Gastroesophageal sphincter (tissue), 4 donors: Measurements from ENCODE around the gene ESRRA. TPM values are rescaled to one million over a fixed set of nuclear protein-coding genes. Genes with fewer than 3 reads are reported as not detected.

Source experiments
- ATAC-seq: fragments of 150-250 bp; one replicate; pipeline ENCODE4 v1.9.1; 2016; ENCODE audit warnings: mild to moderate bottlenecking, moderate library complexity
- H3K27ac ChIP-seq, 4 donors: fragments of 200-600 bp; sonication (generic) in 3 of 4; 1 replicate in 3 of 4; 2 replicates in 1 of 4; pipeline ENCODE4 v1.5.1; 2016 to 2019
- H3K27me3 ChIP-seq: fragments of 200-600 bp; sonication (generic); one replicate; pipeline ENCODE4 v1.5.1; 2019
- H3K36me3 ChIP-seq, 2 donors: fragments of 200-600 bp; sonication (generic); one replicate each; pipeline ENCODE4 v1.5.1; 2019; ENCODE audit warnings: control low read depth in 1 of 2
- H3K4me1 ChIP-seq, 3 donors: fragments of 200-600 bp; sonication (generic); 1 replicate in 2 of 3; 2 replicates in 1 of 3; pipeline ENCODE4 v1.5.1; 2016 to 2019; ENCODE audit warnings: control low read depth in 2 of 3
- H3K4me3 ChIP-seq, 2 donors: fragments of 200-600 bp; sonication (generic); one replicate each; pipeline ENCODE4 v1.5.1; 2019; ENCODE audit warnings: mild to moderate bottlenecking in 1 of 2, moderate library complexity in 1 of 2
- H3K9me3 ChIP-seq, 3 donors: fragments of 200-600 bp; sonication (generic); one replicate each; pipeline ENCODE4 v1.5.1; 2017 to 2019; ENCODE audit warnings: control low read depth in 2 of 3
- EP300 ChIP-seq: sonication (generic); formaldehyde crosslinking; IDR thresholded peaks from one replicate; pipeline ENCODE4 v1.6.1; 2017; ENCODE audit warnings: antibody characterized with exemption, mild to moderate bottlenecking
- POLR2A ChIP-seq, 2 donors: fragments of 450-650 bp; IDR thresholded peaks; one replicate each; pipeline ENCODE4 v1.6.1; 2017; ENCODE audit warnings: antibody characterized with exemption in 2 of 2, mild to moderate bottlenecking in 2 of 2, moderate library complexity in 1 of 2
- POLR2AphosphoS5 ChIP-seq: sonication (generic); formaldehyde crosslinking; IDR thresholded peaks from one replicate; pipeline ENCODE4 v1.6.1; 2017; ENCODE audit warnings: antibody characterized with exemption
- WGBS, 2 donors: methylation state at CpG; one replicate each; pipeline ENCODE4 v1.1.5; 2018; ENCODE audit warnings: low coverage in 1 of 2; 5-methylcytosine and 5-hydroxymethylcytosine counted together
- total RNA-seq, 4 donors: library from RNA; depleted of rRNA; stranded (reverse); fragments of >200 nt; gene quantifications; one replicate each; pipeline ENCODE4 v1.1.0, GENCODE V29; 2016
- TF ChIP-seq, protein P1 (sequence below), 4 experiments: fragments of 200-600 bp in 2 of 4; fragments of 450-650 bp in 2 of 4; sonication (generic) in 1 of 4; IDR thresholded peaks; one replicate each; pipeline ENCODE4 v1.5.1; 2017 to 2019; ENCODE audit warnings: antibody characterized with exemption in 4 of 4, mild to moderate bottlenecking in 2 of 4, moderate library complexity in 2 of 4

Gene ESRRA
- total RNA-seq, 4 donors from 2014 or later = 39.8 to 77.1 (median 71.2) TPM

DNA sequence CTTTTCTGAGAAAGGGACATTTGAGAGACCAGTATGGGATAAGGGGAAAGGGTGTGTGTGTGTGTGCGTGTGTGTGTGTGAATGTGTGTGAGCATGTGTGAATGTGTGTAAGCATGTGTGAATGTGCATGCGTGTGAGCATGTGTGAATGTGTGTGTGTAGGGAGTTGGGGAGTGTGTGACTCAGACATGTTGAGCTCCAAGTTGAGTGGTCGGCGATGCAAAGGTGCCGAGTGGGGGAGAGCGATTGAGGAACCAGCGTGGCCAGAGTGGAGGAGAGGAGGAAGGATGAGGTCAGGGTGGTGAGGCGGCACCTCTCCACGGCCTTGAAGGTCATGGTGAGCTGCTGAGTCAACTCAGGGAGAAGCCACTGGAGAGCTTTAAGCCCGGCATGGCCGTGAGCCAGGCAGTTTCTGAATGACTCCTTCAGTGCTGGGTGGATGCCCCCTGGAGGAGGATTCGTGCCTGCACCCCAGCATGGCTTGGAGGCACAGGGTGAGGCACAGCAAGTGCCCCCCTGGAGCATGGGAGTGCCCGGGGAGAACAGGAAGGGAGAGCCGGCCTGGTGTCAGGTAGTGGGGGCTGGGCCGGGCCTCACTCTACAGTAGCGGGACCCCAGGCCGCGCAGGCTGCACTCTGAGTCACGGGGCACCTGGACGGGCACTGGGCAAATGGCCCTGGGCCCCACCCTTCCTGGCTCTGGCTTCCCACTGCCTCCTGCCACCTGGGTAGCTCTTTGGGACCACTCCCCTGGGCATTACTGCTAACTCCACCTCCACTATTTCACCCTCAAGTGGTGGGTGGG is 26.4 kb downstream of the ESRRA start:
- H3K4me1 ChIP-seq = peaks cover 0 to 7% (median 0%) of the 10 kb centered on the region in 3 donors
- H3K27ac ChIP-seq = no peak overlapping the region
- peak; percentile 55 for ATAC-seq
- H3K27me3 ChIP-seq = peaks cover 3% of the 10 kb centered on the region
- no peak overlapping the region for H3K4me3 ChIP-seq
- 43 to 72% methylated on average over 6 to 10 of the region's 20 CpGs for WGBS, 2 donors
- no peaks in the 10 kb centered on the region for H3K36me3 ChIP-seq
- no peaks in the 10 kb centered on the region for H3K9me3 ChIP-seq
- TF ChIP-seq EP300 = no peak
- TF ChIP-seq, protein P1, sequence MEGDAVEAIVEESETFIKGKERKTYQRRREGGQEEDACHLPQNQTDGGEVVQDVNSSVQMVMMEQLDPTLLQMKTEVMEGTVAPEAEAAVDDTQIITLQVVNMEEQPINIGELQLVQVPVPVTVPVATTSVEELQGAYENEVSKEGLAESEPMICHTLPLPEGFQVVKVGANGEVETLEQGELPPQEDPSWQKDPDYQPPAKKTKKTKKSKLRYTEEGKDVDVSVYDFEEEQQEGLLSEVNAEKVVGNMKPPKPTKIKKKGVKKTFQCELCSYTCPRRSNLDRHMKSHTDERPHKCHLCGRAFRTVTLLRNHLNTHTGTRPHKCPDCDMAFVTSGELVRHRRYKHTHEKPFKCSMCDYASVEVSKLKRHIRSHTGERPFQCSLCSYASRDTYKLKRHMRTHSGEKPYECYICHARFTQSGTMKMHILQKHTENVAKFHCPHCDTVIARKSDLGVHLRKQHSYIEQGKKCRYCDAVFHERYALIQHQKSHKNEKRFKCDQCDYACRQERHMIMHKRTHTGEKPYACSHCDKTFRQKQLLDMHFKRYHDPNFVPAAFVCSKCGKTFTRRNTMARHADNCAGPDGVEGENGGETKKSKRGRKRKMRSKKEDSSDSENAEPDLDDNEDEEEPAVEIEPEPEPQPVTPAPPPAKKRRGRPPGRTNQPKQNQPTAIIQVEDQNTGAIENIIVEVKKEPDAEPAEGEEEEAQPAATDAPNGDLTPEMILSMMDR (IDR thresholded peaks at IDR 0.05) = peak in 3 of 4 experiments; percentile 8 to 46 (median 34)

DNA sequence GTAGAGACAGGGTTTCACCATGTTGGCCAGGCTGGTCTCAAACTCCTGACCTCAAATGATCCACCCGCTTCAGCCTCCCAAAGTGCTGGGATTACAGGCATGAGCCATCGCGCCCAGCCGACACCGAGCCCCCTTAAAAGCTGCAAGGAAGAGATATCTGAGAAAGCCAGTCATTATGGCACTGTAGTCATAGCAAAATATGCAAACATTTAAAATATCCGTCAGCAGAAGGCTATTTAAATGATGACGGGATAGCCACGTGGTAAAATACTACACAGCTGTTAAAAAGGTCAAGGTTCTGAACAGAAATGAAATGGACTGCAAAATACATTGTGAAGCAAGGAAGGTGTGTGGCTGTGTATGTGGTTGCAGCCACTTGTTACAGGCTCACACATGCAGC is 28.2 kb downstream of the ESRRA start:
- no peak overlapping the region for H3K4me3 ChIP-seq
- H3K4me1 ChIP-seq = peaks cover 0 to 7% (median 0%) of the 10 kb centered on the region in 3 donors
- no peaks in the 10 kb centered on the region for H3K9me3 ChIP-seq
- ATAC-seq = no peak
- H3K36me3 ChIP-seq = no peaks in the 10 kb centered on the region
- no peak for TF ChIP-seq POLR2A (IDR thresholded peaks at IDR 0.05)
- TF ChIP-seq, protein P1 (IDR thresholded peaks at IDR 0.05) = no peak
- no peak for TF ChIP-seq EP300
- TF ChIP-seq POLR2AphosphoS5 = no peak
- WGBS, 2 donors = 75 to 84% methylated on average over 4 to 8 of the region's 8 CpGs
- H3K27ac ChIP-seq = no peak overlapping the region
- H3K27me3 ChIP-seq = peaks cover 3% of the 10 kb centered on the region

DNA sequence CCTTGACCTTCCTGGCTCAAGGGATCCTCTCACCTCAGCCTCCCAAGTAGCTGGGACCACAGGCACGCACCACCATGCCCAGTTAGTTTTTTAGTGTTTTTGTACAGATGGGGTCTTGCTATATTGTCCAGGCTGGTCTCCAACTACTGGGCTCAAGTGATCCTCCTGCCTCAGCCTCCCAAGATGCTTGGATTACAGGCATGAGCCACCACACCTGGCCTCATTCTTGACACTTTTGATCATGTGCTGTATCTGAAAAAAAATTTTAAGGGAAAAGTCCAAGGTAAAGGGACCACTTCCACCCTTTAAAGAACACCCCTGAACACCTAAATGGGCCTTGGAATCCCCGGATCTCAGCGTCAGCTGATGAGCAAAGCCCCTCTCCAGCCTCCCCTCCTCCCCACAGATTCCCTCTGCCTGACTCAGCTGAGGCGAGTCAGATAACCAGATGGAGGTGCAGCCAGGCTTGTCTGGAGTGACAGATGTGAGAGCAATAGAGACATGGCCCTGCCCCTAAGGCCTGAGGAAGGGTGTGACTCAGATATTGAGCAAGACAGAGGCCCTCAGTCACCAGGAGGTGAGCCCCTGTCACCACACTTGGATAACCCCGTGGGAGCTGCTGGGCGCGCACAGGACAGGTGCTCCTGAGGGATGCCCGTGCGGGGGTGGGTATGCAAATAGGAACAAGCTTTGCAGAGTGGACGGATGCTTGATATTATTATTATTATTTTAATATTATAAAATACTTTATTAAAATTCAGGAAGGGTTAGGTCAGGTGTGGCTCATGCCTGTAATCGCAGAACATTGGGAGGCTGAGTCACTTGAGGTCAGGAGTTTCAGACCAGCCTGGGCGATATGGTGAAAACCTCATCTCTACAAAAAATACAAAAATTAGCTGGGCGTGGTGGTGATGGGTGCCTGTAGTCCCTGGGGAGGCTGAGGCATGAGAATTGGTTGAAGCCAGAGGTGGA is 29.7 kb downstream of the ESRRA start:
- no peaks in the 10 kb centered on the region for H3K9me3 ChIP-seq
- WGBS, 2 donors = 57 to 67% methylated on average over 9 to 11 of the region's 13 CpGs
- peak; percentile 44 for ATAC-seq
- H3K27ac ChIP-seq = no peak overlapping the region
- TF ChIP-seq, protein P1 (IDR thresholded peaks at IDR 0.05) = no peak
- no peak for TF ChIP-seq POLR2A (IDR thresholded peaks at IDR 0.05)
- TF ChIP-seq POLR2AphosphoS5 = no peak
- no peak for TF ChIP-seq EP300
- H3K36me3 ChIP-seq = no peaks in the 10 kb centered on the region
- peaks cover 0 to 7% (median 0%) of the 10 kb centered on the region in 3 donors for H3K4me1 ChIP-seq
- H3K27me3 ChIP-seq = no peaks in the 10 kb centered on the region
- H3K4me3 ChIP-seq = no peak overlapping the region

DNA sequence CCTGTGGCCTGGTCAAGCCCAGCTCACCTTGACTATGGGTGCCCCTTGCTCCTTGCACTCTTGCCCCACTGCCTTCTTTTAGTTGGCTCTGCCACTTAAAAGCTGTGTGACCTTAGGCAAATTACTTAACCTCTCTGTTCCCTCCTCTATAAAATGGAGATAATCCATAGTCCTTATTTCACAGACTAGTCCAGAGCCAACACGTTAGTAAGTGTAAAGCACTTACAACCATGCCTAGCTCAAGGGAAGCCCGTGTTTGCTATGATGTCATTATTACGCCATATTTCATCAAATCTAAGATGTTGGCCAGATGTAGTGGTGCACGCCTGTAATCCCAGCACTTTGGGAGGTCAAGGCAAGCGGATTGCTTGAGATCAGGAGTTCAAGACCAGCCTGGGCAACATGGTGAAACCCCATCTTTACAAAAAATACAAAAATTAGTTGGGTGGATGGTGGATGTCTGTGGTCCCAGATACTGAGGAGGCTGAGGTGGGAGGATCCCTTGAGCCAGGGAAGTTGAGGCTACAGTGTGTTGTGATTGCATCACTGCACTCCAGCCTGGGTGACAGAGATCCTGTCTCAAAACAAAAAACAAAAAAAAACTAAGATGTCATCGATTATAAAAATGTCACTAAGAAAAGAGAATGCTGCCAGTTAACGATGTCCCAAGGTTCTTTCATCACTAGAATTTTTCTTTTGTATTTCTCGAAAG is 32.4 kb downstream of the ESRRA start:
- ATAC-seq = no peak
- 66 to 71% methylated on average over 4 to 8 of the region's 8 CpGs for WGBS, 2 donors
- TF ChIP-seq EP300 (no peak), POLR2A (IDR thresholded peaks at IDR 0.05) (no peak), POLR2AphosphoS5 (no peak)
- H3K36me3 ChIP-seq = no peaks in the 10 kb centered on the region
- H3K4me1 ChIP-seq = peaks cover 0 to 15% (median 5%) of the 10 kb centered on the region in 3 donors
- no peak overlapping the region for H3K4me3 ChIP-seq
- H3K9me3 ChIP-seq = no peaks in the 10 kb centered on the region
- no peaks in the 10 kb centered on the region for H3K27me3 ChIP-seq
- H3K27ac ChIP-seq = no peak overlapping the region

DNA sequence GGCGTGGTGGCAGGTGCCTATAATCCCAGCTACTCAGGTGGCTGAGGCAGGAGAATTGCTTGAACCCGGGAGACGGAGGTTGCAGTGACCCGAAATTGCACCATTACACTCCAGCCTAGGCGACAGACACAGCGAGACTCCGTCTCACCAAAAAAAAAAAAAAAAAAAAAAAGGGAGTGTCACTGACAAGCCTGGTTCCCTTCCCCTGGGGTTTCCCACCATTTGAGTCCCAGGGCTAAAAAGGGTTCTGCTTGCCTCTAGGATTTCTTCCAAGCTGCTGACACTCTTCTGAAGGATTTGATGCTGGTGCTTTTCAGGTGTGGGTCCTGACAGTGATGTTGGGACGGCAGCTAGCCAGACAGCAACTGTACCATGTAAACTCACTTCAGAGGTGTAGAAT is 33.4 kb downstream of the ESRRA start:
- H3K4me1 ChIP-seq = peaks cover 0 to 25% (median 10%) of the 10 kb centered on the region in 3 donors
- H3K9me3 ChIP-seq = no peaks in the 10 kb centered on the region
- no peak for ATAC-seq
- 80% methylated on average over 5 of the region's 8 CpGs; no CpG with 5 or more reads in 1 of the 2 donors for WGBS, 2 donors
- H3K27me3 ChIP-seq = no peaks in the 10 kb centered on the region
- H3K4me3 ChIP-seq = no peak overlapping the region
- H3K27ac ChIP-seq = no peak overlapping the region
- no peak for TF ChIP-seq EP300
- no peak for TF ChIP-seq POLR2AphosphoS5
- TF ChIP-seq POLR2A (IDR thresholded peaks at IDR 0.05) = no peak
- TF ChIP-seq, protein P1 (IDR thresholded peaks at IDR 0.05) = no peak
- no peaks in the 10 kb centered on the region for H3K36me3 ChIP-seq
